NCI-H2029 treated with DMSO at 0.1 percent for 48 hours (cell line): ENCODE results near the gene CHRNA1.

Source experiments
- DNase-seq: peaks from one replicate; lab custom pipeline; 2025; lab: John Stamatoyannopoulos, UW

CHRNA1 gene

DNA sequence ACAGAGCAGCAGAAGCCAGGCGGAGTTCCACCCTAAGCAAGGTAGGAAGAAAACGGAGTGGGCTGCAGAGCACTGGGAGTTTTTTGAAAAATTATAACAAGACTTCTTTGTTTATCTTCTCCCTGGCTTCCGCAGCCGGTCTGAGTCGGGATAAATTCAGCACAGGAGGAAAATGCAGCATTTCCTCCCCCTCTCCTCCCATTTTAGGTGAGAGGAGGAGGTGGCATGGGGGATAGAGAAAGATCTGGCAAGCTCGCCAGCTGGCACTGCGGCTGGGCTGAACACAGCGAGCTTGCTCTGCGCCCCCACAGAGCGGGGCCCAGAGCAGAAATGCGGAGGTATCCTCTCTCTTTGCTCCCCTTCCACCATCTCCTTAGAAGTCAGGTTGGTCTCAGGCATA, 17.7 kb upstream of the CHRNA1 start:
- DNase-seq = no peak

DNA sequence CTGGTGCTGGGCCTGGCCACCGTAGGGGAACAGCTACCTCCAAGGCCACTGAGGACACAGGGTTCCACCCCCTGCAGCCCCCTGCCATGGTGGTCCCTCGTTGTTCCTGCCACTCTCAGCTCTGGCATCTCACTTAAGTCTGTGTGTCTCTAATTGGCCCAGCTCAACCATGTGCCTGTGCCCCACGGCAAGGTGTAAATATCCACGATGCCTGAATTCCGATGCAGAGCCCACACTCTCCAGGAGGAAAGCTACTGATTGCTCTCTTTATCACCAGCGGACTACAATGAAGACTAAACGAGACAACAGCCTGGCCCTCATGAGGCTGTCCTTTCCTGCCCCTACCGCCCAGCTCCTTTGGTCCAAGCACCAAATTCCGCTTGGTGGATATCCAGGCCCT, 17.0 kb upstream of the CHRNA1 start:
- no peak for DNase-seq

DNA sequence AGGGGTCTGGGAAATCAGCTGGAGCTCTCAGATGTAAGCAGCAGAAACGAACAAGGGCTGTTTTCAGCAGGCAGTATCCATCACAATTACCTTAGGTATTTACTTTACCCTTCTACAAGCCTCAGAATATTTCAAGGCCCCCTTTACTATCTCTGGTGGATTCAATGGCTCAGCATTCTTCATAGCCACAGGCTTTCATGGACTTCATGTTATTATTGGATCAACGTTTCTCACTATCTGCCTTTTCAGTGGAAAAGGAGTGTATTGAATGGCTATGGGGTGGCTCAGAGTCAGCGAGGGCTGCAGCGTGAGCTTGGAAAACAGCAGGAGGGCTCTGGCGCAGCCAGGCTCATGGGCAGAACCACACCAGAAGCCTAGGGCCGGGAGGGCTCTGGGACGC, 16.6 kb upstream of the CHRNA1 start:
- DNase-seq = no peak

DNA sequence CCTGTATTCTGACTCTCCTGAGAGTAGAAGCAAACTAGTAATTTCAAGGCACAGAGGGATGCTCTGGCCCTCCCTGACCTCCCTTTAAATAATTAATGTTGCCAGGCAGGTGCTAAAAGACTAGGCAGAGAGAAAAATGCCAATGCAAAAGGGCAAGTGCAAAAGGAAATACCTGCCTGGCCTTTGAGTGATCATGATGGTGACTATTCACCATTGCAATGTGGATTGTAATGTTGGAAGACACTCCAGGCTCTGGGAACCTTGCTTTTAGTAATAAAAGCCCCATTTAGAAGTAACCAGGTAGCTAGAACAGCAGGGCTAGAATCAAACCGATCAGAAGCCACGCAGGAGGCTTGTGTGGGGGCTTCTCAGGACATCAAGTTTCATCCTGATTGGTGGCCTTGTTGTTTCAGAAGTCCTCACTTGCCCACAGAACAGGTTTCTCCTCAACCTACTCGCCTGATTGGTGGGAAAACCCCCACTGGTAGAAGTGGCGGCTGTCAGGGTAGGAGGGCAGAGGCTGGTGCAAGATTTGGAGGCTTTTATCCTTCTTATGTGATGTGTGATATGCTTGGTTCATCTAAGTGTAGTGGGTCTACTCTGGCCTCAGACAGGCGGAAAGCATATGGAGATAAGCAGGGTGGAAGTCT, 16.0 kb upstream of the CHRNA1 start:
- DNase-seq = no peak

DNA sequence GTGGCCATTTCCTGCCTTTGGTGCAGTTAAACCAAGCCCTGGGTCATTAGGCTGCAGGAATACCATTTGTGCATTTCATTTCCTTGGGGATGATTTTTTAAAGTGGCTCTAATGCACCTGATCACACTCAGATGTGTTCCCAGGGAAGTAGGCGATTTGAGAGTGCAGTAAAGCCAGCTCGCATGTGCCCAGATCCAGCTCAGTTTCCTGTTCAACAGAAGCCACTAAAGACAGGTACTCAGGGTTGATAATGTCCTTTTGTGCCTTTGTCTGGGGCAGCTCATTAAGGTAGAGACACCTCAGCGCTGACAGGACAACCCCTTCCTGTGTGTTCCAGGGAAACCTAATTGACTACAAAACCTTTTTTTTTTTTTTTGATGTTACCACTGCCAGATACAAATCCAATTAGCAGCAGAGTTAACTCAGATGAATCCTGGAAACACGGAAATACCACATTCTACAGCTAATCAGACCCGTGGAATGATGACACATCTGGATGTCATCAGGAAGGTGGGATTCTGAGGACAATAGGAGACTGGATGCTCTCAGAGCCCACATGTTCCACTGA, 15.2 kb upstream of the CHRNA1 start:
- DNase-seq = peak; percentile 80

DNA sequence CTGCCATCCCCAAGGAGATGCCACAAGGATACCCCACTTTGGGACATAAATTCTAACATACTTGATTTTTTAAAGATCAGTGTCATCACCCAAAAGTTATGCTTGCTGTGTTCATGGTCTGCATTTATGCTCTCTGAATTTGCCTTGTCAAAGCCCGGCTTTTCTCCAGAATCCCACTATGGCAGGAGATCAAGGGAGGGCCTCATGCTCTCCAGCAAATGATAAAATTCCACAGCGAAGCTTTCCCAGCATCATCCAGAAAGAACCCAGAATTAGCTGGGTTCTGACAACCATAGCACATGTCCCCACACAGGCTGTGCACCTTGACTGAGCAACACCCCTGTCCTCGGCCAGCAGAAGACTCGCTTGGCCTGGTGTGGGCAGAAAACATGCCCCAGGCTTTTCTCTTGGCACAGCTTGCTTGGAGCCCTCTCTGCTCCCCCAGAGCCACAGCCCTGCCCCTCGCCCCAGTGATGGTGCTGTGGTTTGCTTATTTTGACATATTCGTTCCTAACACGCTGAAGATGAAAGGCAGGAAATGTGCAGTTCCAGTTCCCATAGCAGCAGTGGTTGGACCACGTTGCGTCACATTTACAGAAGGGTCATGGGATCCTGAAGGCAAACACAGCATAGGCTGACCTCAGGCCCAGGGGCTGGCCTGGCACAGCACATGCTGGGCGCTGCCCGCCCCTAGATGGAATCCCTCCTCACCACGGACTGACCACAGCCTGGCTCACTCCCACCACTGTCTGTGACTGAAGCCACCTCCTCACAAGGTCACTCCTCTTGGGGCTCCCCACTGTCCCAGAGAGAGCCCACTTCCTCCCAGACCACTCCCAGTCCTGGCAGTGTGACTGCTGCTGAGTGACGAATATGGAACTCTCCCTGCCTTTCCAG, 14.1 kb upstream of the CHRNA1 start:
- DNase-seq = no peak

DNA sequence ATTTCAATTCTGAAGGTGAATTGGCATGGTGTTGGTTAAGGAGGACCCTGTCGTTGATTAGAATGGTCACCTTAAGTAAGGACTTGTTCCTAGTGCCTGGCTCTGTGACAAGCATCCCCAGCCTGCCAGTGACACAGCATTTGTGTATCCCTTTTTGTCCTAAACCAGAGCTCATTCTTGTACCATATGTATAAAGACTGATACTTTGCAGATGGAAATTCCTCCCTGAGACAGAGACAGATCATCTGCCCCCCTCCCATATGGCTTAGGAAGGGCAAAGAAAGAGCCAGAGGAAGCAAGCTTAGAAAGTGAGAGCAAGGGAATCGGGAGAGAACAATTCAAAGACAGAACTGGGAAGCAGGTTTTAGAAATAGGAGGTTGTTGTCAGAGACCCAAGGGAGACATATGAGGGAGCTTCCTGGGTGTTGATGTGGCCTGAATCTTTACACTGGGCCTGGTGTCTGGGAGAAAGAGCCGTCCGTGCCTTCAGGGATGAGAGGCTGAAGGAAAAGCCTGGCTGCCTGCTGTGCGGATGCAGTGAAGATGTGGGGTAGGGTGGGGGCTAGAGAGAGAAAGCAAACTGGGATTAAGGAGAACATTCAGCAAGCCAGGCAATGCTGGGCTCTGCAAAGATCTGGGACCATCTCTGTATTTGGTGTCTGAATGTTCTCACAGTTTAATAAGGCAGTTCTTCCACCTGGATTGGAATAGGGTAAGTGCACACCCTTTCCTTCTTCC, 13.2 kb upstream of the CHRNA1 start:
- no peak for DNase-seq

DNA sequence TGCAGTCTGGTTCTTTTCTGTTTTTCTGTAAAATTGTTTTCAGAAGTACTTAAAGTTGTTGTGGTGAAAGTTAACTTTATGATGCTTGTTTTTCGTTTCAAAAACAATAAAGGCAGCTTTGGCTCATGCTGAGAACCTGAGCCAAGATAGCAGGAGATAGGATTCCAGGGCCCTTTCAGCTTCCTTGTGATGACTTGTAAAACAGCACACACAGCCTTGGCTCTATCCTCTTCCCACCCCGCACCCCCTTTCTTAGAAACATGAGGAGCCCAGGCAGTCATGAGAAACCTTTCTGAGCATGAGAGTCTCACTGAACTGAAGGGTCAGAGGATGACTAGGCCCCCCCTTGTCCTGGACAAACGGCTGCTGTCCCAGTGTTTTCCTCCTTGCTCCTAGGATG, 12.4 kb upstream of the CHRNA1 start:
- DNase-seq = no peak

DNA sequence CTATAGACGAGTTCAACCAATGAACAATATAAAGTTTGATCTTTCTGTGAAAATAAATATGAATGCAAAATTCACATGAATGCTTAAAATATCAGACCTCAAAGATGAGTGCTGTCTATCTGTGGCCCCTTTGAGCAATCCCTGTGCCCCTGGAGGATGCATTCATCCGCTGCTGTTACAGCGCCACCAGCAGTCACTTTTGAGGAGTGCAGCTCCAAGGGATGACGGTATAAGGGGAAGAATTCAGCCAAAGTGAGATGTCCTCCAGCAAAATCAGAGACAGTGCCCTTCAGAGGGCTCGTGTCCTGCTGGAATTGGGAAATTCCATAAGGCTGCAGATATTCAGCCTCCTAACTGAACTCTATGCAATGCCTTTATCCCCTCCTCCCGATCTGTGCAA, 12.0 kb upstream of the CHRNA1 start:
- no peak for DNase-seq

DNA sequence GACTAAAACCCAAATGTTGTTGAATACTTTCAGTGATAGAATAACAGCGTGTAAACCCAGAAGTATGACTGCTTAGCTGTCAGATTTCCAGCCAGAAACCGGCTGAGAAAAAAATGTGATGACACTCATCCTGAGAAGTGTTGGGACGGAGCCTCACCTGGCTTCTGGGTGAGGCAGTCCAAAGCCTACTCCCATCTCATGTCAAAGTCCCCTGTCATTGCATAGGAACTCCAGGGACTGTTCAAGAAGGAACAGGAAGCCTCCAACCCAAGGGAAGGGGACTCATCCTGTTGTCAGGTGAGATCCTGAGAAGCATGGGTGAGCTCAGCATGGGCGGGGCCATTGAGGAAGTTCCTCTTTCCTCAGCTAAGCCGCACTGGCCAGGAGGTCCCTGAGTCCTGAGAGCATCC, 11.3 kb upstream of the CHRNA1 start:
- DNase-seq = no peak

DNA sequence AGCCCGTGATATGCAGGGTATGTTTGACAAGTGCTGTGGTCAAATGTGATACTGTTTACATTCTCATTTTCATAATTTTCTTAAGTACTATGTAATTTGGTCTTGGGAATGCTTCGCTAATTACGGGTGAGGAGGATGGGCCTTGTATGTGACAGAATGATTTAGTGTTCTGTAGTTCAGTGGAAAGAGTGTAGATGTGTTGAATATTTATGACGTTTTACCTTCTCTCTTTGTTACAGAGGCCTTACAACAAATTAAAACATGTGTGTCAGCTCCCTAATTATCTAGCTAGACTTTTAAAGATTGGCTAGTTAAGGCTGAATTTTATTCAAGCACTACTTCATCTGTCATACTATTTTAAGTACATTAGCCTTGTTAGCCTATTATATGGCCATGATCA, 10.6 kb upstream of the CHRNA1 start:
- no peak for DNase-seq

DNA sequence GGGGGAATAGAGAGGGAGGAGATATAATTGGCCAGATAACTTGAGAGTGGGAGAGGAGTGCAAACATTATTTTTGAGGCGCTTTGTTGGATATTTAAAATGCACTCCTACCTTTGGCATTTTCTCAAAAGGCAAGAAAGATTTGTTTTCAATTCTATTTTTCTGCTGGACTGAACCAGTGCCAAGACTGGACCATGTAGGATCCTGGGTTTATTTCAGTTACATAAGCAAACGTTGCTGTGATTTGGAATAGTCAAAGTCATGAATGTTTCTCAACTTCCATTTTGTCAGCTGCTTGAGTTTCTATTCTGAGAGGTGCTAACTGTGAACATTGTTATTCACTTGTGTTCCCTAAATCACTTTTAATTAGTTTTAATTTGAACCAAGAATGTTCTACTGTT, 8.9 kb upstream of the CHRNA1 start:
- DNase-seq = no peak

DNA sequence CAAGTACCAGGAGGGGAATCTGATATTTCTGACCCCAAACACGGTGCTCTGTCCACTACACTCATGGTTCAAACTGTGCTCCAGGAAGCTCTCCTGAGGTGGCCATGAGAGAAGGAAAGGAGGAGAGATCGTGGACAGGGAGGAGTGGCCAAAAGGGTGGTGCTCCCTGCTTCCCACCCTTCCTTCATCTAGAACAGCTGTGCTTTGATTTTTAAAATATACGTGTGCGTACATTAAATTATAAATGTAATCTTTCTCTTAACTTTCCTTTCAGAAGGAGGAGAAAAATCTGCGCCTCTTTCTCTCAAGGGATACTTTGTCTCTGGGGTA, 8.2 kb upstream of the CHRNA1 start:
- DNase-seq = no peak

DNA sequence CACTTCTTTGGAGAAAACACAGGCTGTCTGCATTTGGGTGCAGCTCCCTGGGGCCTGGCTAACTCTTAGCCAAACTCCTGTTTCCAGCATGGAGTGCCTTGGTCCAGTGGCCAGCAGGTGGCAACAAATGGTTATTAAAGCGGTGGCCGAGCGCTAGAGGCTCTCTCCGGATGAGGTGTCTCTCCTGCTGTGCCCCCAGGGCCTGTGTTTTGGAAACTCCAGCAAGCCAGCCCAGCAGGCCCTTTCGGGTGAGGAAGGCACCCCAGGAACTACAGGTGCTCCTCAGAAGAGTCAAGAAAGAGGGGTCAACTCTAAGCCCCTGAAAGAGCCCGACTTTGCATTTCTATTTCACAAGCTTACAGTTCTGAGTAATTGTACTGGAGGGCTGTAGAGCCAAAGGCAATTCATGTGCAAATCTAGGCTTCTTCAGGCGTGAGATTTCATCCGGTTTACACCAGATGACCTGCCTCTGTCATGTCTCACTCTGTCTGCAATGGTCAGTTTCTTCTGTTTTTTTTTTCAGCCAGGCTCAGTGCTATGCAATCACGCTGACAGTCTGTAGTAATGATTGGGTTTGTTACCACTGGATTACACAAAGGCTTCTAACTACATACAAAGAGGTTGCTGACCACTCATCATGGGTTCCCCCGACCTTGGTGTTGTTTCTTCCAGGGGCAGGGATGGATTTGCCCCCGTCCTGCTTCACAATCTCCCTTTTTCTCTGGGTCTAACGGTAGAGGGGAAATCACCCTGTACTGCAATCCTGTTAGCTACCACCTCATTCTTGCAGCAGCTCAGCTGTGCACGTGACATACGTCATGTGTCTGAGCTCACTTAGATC, 7.6 kb upstream of the CHRNA1 start:
- no peak for DNase-seq

DNA sequence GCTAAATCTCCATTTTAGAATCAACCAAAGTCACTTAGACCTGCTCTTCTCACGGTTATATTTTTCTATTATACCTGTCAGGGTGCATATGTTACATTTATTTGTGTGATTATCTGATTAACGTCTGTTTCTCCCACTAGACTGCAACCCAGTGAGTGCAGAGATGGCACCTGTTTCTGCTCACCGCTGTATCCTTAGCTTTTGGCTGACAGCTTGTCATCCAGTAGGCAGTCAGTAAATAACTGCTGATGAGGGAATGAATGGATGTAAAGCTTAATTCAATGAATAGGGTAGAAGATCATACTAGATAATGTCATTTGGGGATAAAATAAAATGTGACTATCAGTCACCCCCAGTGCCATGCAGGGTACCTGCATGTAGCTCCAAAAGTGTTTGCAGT, 6.9 kb upstream of the CHRNA1 start:
- no peak for DNase-seq

DNA sequence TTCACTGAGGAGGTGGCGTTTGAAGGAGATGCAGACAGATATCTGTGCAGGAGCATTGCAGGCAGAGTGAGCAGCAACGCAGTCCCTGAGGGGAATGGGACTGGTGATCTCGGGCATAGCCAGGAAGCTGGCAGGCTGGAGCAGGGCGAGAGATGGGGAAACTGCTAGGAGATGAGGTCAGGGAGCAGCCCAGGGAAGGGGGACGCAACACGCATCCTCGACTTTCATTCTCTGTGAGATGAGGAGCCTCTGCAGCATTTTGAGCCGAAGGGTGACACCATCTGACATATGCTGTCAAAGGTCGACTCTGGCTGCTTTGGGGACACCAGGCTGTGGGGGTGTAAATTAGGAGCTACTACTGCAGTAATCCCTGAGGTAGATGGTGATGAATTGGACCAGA, 4.3 kb upstream of the CHRNA1 start:
- no peak for DNase-seq

DNA sequence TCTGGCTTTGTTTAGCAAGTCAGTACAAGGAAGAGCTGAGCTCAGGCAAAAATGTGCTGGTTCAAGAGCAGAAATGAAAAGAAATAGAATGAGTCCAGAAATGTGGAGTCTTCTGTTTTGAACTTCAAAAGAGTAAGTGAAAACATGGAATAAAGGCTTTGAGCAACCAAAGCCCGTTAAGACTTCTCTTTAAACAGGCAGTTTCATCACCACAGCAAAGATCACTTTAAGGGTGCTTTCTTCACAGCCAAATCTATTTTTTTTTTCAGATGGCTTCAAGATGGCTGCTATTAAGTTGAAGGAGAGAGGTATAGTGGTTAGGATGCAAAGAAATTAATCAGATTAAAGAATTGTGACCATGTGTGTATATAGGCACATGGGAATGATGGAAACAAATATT, 2.0 kb upstream of the CHRNA1 start:
- no peak for DNase-seq

DNA sequence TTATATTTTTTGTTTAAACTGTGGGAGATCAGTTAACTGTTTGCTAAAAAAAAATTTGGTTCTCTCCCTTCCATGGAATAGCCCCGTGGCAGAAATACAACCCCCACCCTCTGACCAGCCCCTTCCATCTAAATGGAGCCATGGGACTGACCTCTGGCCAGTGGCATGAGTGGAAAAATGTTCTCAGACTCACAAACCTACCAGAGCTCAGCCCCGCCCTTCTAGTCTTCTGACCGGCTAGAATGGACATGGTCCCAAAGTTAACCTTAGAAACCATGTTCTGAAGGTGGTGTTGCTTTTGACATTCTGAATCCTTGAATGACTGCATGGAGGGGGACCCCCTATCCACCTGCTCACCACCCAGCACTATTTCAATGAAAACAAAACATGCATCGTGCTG, 1.3 kb upstream of the CHRNA1 start:
- no peak for DNase-seq

DNA sequence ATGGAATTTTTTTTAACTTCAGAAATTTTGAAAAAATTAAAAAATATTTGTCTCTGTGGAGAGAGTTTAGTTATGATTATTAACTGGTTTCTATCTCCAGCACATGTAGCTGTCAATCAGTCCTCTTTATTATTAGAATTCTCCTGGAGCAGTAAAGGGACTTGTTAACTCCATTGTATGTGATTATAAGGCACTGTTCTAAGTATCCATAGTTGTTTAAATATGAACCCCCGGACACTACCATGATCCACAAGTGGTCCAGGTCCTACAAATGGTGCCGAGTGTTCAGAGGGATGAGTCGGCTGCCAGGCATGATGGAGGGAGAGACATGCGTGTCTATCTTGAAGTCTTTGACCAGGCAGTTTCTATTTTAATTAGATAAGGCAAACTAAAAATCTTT, 492 bp downstream of the CHRNA1 start:
- DNase-seq = no peak

DNA sequence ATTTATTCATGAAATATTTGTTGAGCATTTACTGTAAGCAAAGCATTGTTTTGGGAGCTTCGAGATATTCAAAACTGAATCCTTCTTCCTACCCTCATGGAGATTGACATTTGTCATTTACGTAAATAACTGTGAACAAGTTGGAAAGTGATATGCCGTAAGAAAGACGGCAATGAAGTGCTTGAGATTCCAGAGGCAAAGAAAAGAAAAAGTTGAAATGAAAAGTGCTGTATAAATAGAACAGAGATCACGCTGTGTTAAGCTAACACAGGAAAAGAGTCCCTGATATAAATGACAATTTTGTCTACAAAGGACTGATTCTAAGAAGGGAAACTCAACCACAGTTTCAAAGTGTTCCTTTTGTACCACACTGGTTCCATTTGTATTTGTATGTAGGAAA, 1.8 kb downstream of the CHRNA1 start:
- no peak for DNase-seq

DNA sequence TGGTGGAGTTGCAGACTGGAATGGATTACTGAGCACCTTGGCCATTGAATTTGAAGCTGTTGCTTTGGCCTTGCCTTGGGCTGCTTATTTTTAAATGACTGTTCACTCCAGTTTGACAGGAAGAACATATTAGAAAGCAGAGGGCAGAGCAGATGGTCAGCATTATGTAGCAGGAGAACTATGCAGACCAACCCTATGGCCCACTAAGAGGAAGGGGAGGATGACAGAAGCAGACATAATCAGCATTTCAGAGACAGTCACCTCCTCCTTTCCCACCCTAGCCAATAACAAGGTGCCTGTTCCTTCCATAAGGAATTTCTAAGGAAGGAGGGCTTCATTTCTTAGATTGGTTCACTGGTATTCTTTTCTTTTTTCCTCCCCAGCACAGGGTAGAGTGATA, 2.4 kb downstream of the CHRNA1 start:
- DNase-seq = no peak
